Measurements from ENCODE around the gene HES4.

Gene HES4

GRCh38 chr1:1000357-1001056 lies 610 bp upstream of the HES4 start (continued):
- TF ChIP-seq ZNF513 (tag by site-specific recombination; IDR thresholded peaks at IDR 0.05) (peak; percentile 34; the same call in 1 of the 2 replicates), SALL2 (tag by site-specific recombination; IDR thresholded peaks at IDR 0.05; ENCODE audit: borderline replicate concordance) (peak; percentile 92), ZNF701 (tag by site-specific recombination; IDR thresholded peaks at IDR 0.05) (no peak), GLIS1 (tag by site-specific recombination; IDR thresholded peaks at IDR 0.05) (peak; percentile 87), ZNF521 (tag by site-specific recombination; IDR thresholded peaks at IDR 0.05) (no peak), ZNF785 (tag by site-specific recombination; IDR thresholded peaks at IDR 0.05) (no peak; the same call in 1 of the 2 replicates), ZNF16 (tag by site-specific recombination; IDR thresholded peaks at IDR 0.05; ENCODE audit: low read depth) (no peak), ZNF335 (tag by site-specific recombination; conservative IDR thresholded peaks at IDR 0.05) (peak; percentile 72), ZNF621 (tag by site-specific recombination; IDR thresholded peaks at IDR 0.05) (no peak), ZNF274 (IDR thresholded peaks at IDR 0.05; ENCODE audit: low read length) (no peak), ZNF274 (tag by site-specific recombination; IDR thresholded peaks at IDR 0.05; ENCODE audit: borderline replicate concordance) (no peak), ZNF341 (tag by site-specific recombination; IDR thresholded peaks at IDR 0.05; ENCODE audit: low read depth) (peak; percentile 77), ZNF416 (tag by site-specific recombination; IDR thresholded peaks at IDR 0.05) (0 out of 2 replicates have a peak, but pooled peaks have one; percentile 23), ZBTB21 (tag by site-specific recombination; IDR thresholded peaks at IDR 0.05) (peak; percentile 100), ZNF549 (tag by site-specific recombination; IDR thresholded peaks at IDR 0.05) (no peak), ATF2 (tag by site-specific recombination; IDR thresholded peaks at IDR 0.05; ENCODE audit: low read depth) (peak; percentile 100), ZNF548 (tag by site-specific recombination; IDR thresholded peaks at IDR 0.05) (no peak), SETDB1 (IDR thresholded peaks at IDR 0.05; ENCODE audit: insufficient read length, low read length) (peak; percentile 16), ZNF449 (tag by site-specific recombination; IDR thresholded peaks at IDR 0.05) (peak; percentile 64), ZNF423 (tag by site-specific recombination; IDR thresholded peaks at IDR 0.05) (no peak; the same call in 1 of the 2 replicates), ZSCAN30 (tag by site-specific recombination; IDR thresholded peaks at IDR 0.05) (peak; percentile 89), ZNF19 (tag by site-specific recombination; IDR thresholded peaks at IDR 0.05; ENCODE audit: low read depth) (no peak), ZNF626 (tag by site-specific recombination; IDR thresholded peaks at IDR 0.05) (no peak), ZBTB6 (tag by site-specific recombination; IDR thresholded peaks at IDR 0.05) (peak; percentile 64), ZNF623 (tag by site-specific recombination; IDR thresholded peaks at IDR 0.05) (peak; percentile 33; the same call in 1 of the 2 replicates), YY1 (tag by site-specific recombination; IDR thresholded peaks at IDR 0.05) (peak; percentile 87), GFI1B (tag by site-specific recombination; IDR thresholded peaks at IDR 0.05) (no peak; the same call in 1 of the 2 replicates), ZNF48 (tag by site-specific recombination; IDR thresholded peaks at IDR 0.05) (no peak), ZNF311 (tag by site-specific recombination; IDR thresholded peaks at IDR 0.05; ENCODE audit: borderline replicate concordance) (no peak), ZFP69B (tag by site-specific recombination; IDR thresholded peaks at IDR 0.05) (peak; percentile 91)
- TF ChIP-seq, protein P1, sequence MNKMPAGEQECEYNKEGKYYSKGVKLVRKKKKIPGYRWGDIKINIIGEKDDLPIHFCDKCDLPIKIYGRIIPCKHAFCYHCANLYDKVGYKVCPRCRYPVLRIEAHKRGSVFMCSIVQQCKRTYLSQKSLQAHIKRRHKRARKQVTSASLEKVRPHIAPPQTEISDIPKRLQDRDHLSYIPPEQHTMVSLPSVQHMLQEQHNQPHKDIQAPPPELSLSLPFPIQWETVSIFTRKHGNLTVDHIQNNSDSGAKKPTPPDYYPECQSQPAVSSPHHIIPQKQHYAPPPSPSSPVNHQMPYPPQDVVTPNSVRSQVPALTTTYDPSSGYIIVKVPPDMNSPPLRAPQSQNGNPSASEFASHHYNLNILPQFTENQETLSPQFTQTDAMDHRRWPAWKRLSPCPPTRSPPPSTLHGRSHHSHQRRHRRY (tag by site-specific recombination; IDR thresholded peaks at IDR 0.05): peak; percentile 66; the same call in 1 of the 2 replicates
- TF ChIP-seq, protein P2, sequence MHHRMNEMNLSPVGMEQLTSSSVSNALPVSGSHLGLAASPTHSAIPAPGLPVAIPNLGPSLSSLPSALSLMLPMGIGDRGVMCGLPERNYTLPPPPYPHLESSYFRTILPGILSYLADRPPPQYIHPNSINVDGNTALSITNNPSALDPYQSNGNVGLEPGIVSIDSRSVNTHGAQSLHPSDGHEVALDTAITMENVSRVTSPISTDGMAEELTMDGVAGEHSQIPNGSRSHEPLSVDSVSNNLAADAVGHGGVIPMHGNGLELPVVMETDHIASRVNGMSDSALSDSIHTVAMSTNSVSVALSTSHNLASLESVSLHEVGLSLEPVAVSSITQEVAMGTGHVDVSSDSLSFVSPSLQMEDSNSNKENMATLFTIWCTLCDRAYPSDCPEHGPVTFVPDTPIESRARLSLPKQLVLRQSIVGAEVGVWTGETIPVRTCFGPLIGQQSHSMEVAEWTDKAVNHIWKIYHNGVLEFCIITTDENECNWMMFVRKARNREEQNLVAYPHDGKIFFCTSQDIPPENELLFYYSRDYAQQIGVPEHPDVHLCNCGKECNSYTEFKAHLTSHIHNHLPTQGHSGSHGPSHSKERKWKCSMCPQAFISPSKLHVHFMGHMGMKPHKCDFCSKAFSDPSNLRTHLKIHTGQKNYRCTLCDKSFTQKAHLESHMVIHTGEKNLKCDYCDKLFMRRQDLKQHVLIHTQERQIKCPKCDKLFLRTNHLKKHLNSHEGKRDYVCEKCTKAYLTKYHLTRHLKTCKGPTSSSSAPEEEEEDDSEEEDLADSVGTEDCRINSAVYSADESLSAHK (tag by site-specific recombination; IDR thresholded peaks at IDR 0.05): peak; percentile 83

Data from HEK293 (cell line).